Activated T-helper 1 cell treated with anti-CD3 and anti-CD28 coated beads, Interleukin-12 subunit alpha, Interleukin-12 subunit beta, Interleukin-2, Interleukin-4 antibody, amounts not matched to agents 30 ng/mL and 10 ng/mL and 1 ng/mL, durations not matched to agents 14 hours and 24 hours and 36 hours (primary cell): ENCODE measurements around the gene CUZD1. TPM values are rescaled to one million over a fixed set of nuclear protein-coding genes. Genes with fewer than 3 reads are reported as not detected.
"Not testable (repeated sequence)": the region's sequence is repeated elsewhere in the genome, so short reads cannot be mapped to it uniquely, and the experiment has no call there.

Source experiments
- DNase-seq: peaks from one replicate; pipeline ENCODE4 v3.0.0; 2021; ENCODE audit warnings: low spot score
- H3K27ac Mint-ChIP-seq: one replicate; pipeline ENCODE4 v1.8.0; 2021; ENCODE audit warnings: mild to moderate bottlenecking, mixed read lengths
- H3K27me3 Mint-ChIP-seq: one replicate; pipeline ENCODE4 v1.8.0; 2022; ENCODE audit warnings: mild to moderate bottlenecking, moderate library complexity, mixed read lengths; ENCODE audit not compliant: insufficient read depth
- H3K36me3 Mint-ChIP-seq: one replicate; pipeline ENCODE4 v1.8.0; 2021; ENCODE audit warnings: low read depth, mixed read lengths
- H3K4me1 Mint-ChIP-seq: one replicate; pipeline ENCODE4 v1.8.0; 2021; ENCODE audit warnings: low read depth, mixed read lengths
- H3K4me3 Mint-ChIP-seq: one replicate; pipeline ENCODE4 v1.8.0; 2021; ENCODE audit warnings: mild to moderate bottlenecking, moderate library complexity, mixed read lengths
- H3K9me3 Mint-ChIP-seq: one replicate; pipeline ENCODE4 v1.8.0; 2021; ENCODE audit warnings: mixed read lengths
- intact Hi-C: fragments of 100-400 bp; cut with micrococcal nuclease; formaldehyde crosslinking; loops from one replicate; pipeline ENCODE4 v1.15.1; 2024
- total RNA-seq: library from RNA; stranded (reverse); gene quantifications from 2 replicates; pipeline ENCODE4 v1.2.3, GENCODE V29; 2022

CUZD1 gene, protein sequence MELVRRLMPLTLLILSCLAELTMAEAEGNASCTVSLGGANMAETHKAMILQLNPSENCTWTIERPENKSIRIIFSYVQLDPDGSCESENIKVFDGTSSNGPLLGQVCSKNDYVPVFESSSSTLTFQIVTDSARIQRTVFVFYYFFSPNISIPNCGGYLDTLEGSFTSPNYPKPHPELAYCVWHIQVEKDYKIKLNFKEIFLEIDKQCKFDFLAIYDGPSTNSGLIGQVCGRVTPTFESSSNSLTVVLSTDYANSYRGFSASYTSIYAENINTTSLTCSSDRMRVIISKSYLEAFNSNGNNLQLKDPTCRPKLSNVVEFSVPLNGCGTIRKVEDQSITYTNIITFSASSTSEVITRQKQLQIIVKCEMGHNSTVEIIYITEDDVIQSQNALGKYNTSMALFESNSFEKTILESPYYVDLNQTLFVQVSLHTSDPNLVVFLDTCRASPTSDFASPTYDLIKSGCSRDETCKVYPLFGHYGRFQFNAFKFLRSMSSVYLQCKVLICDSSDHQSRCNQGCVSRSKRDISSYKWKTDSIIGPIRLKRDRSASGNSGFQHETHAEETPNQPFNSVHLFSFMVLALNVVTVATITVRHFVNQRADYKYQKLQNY
- 3.0 TPM in 2 replicates for total RNA-seq

GRCh38 chr10:122845783-122846332, at the start of gene CUZD1:
Gene CUZD1 (minus strand): TSS chr10:122845857. CDS start chr10:122845843, 14 bp downstream.
- peaks cover 34% of the 10 kb centered on the region for H3K36me3 Mint-ChIP-seq
- H3K27me3 Mint-ChIP-seq = no peaks in the 10 kb centered on the region
- H3K4me1 Mint-ChIP-seq = peaks cover 7% of the 10 kb centered on the region
- intact Hi-C loops = no loop called here
- no peak within 1 kb of the TSS for H3K4me3 Mint-ChIP-seq
- no peak for DNase-seq
- no peak within 1 kb of the TSS for H3K27ac Mint-ChIP-seq
- no peaks in the 10 kb centered on the region for H3K9me3 Mint-ChIP-seq

- Mint-ChIP-seq H3K4me3 (no peak overlapping the region), H3K4me1 (peaks cover 5% of the 10 kb centered on the region), H3K36me3 (peaks cover 5% of the 10 kb centered on the region), H3K9me3 (no peaks in the 10 kb centered on the region), H3K27ac (no peak overlapping the region), H3K27me3 (no peaks in the 10 kb centered on the region)
- DNase-seq = no peak
- intact Hi-C loops = no loop called here
These were observed 48.7 kb upstream of the CUZD1 start for GRCh38 chr10:122894261-122894944.

DNA sequence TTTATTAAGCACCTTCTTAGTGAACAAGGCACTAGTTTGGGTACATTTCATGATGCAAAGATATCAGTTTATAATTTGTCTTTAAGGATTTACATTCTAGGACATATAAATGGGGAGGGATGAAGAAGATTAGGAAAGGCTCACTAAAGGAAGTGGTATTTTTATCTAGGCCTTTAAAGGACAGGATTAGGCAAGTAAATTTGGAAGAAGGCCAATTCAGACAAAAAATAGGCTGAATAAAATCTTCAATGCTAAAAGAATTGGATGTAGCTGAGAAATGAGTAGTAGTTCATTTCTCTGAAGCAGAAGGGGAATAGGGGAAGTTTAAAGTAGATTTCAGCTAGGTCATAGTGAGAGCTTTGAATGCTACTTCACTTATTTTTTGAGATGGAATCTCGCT, 38.5 kb upstream of the CUZD1 start:
- H3K4me3 Mint-ChIP-seq = no peak overlapping the region
- no peaks in the 10 kb centered on the region for H3K9me3 Mint-ChIP-seq
- peaks cover 9% of the 10 kb centered on the region for H3K36me3 Mint-ChIP-seq
- H3K27me3 Mint-ChIP-seq = no peaks in the 10 kb centered on the region
- intact Hi-C loops = no loop called here
- peaks cover 11% of the 10 kb centered on the region for H3K4me1 Mint-ChIP-seq
- no peak overlapping the region for H3K27ac Mint-ChIP-seq
- DNase-seq = no peak

DNA sequence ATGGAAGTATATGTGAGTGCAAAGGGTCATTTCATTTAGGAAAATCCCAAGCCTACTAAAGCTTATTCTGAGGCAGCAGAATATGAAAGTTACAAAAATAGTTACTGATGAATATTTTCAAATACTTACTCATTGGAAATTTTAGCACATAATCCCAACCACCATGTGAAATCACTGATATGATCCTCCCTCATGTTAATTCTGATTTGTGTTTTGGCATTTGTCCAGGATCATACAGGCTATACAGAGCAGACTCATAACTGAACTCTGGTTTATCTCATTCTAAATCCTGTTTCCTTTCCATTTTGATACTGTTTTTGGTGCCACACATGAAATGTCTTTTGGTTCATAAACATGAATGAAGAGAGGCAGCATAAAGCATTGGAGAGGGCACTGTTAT, 37.1 kb upstream of the CUZD1 start:
- no peaks in the 10 kb centered on the region for H3K9me3 Mint-ChIP-seq
- intact Hi-C loops = no loop called here
- H3K36me3 Mint-ChIP-seq = peaks cover 6% of the 10 kb centered on the region
- no peak for DNase-seq
- H3K27ac Mint-ChIP-seq = no peak overlapping the region
- H3K27me3 Mint-ChIP-seq = no peaks in the 10 kb centered on the region
- H3K4me1 Mint-ChIP-seq = peaks cover 24% of the 10 kb centered on the region
- H3K4me3 Mint-ChIP-seq = no peak overlapping the region

- Mint-ChIP-seq H3K27ac (peak within 1 kb of the TSS; percentile 93), H3K4me1 (peaks cover 53% of the 10 kb centered on the region), H3K4me3 (peak within 1 kb of the TSS; percentile 97), H3K36me3 (peaks cover 17% of the 10 kb centered on the region), H3K27me3 (no peaks in the 10 kb centered on the region), H3K9me3 (peaks cover 5% of the 10 kb centered on the region)
- peak; percentile 94 for DNase-seq
- intact Hi-C loops = loop anchor here (1.0 to 2.0 kb wide), 7 partner anchors 33 to 905 kb away; partner anchors contain the start of genes BUB3, C10orf88, IKZF5 and NSMCE4A
These were observed 33.9 kb upstream of the CUZD1 start, which contains the start of gene FAM24B for GRCh38 chr10:122879339-122880273. Gene FAM24B (minus strand): TSS chr10:122879581. CDS start chr10:122850515, 29,066 bp downstream.

DNA sequence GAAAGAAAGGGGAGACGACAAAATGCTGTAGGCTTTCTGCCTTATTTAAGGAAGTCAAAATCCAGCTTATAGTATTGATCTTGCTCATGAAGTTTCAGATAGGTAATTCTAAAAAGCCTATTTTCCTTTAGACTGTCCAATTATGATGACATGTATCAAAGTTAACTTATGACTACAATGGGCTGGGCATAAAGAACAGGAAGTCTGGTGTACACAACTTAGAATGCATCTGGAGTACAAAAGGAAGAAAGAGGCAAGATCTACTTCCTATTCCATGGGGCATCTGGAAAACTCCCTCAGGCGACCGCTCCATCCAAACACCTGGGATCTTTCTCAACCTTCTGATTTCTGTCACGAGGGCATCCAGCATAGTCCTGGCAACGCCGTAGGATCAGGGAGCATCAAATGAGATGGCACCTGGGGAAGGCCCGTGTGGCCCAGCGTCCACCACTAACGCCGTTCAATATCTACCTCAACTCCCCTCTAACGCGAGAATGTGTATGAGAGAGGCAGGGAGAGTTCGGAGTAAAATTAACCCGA, 33.2 kb upstream of the CUZD1 start:
- intact Hi-C loops = loop anchor here (1.0 to 2.0 kb wide), 7 partner anchors 33 to 904 kb away; partner anchors contain the start of genes BUB3, C10orf88, IKZF5 and NSMCE4A
- peak overlapping the region; percentile 97 for H3K4me3 Mint-ChIP-seq
- H3K27me3 Mint-ChIP-seq = no peaks in the 10 kb centered on the region
- H3K27ac Mint-ChIP-seq = peak overlapping the region; percentile 93
- no peak for DNase-seq
- H3K36me3 Mint-ChIP-seq = peaks cover 23% of the 10 kb centered on the region
- peaks cover 12% of the 10 kb centered on the region for H3K9me3 Mint-ChIP-seq
- peaks cover 60% of the 10 kb centered on the region for H3K4me1 Mint-ChIP-seq

GRCh38 chr10:122877264-122877663, 31.6 kb upstream of the CUZD1 start:
- intact Hi-C loops = no loop called here

DNA sequence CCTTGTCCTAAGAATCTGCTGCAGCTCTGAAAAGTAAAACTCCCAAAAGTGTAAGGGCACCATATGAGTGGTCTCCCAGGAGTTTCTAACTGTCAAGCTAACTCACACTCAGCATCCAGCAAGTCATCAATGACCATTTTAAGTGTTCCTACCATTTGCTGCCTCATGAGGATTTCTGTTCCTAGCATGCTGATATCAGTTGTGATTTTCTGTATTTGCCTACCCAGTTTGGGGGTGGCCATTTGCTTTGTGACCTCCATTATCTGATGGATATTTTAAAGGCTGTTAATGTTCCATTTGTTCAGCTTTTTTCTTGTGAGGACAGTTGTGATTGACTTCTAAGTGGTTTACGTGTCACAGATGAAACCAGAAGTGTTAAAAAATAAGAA, 30.8 kb upstream of the CUZD1 start:
- no peak overlapping the region for H3K4me3 Mint-ChIP-seq
- peaks cover 32% of the 10 kb centered on the region for H3K36me3 Mint-ChIP-seq
- peaks cover 64% of the 10 kb centered on the region for H3K4me1 Mint-ChIP-seq
- DNase-seq = no peak
- intact Hi-C loops = no loop called here
- no peaks in the 10 kb centered on the region for H3K27me3 Mint-ChIP-seq
- no peak overlapping the region for H3K27ac Mint-ChIP-seq
- H3K9me3 Mint-ChIP-seq = peaks cover 21% of the 10 kb centered on the region

More at GRCh38 chr10:122877264-122877663, 31.6 kb upstream of the CUZD1 start:
- Mint-ChIP-seq H3K4me1 (peaks cover 64% of the 10 kb centered on the region), H3K4me3 (peak overlapping the region; percentile 97), H3K9me3 (peaks cover 21% of the 10 kb centered on the region), H3K27ac (no peak overlapping the region), H3K27me3 (no peaks in the 10 kb centered on the region), H3K36me3 (peaks cover 27% of the 10 kb centered on the region)
- DNase-seq = no peak

DNA sequence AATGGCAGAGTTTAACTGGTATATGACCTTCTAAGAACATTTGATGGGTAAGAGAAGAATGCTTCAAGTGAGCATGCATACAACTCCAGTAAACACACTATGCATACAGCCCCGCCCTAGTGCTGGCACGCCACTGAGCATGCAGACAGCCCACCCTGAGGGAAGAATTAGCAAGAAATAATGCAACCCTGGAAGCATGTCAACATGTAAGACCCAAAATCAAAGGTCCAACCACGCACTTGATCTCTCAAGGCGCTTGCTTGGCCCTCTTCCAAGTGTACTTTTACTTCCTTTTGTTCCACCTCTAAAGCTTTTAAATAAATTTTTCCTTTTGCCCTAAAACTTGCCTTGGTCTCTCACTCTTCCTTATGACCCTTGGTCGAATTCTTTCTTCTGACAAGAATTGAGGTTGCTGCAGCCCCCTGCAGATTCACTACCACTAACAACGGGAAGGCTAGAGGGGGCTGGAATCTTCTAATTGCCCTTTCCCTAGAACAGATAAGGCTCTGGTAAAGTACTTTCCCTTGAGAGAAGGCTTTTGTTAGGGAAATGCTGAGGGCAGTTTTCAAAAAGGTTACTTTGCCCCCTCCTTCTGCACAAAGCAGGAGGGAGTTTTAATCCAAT, 30.3 kb upstream of the CUZD1 start:
- peaks cover 62% of the 10 kb centered on the region for H3K4me1 Mint-ChIP-seq
- no peak overlapping the region for H3K27ac Mint-ChIP-seq
- intact Hi-C loops = no loop called here
- peaks cover 32% of the 10 kb centered on the region for H3K36me3 Mint-ChIP-seq
- H3K4me3 Mint-ChIP-seq = no peak overlapping the region
- H3K9me3 Mint-ChIP-seq = peaks cover 21% of the 10 kb centered on the region
- H3K27me3 Mint-ChIP-seq = no peaks in the 10 kb centered on the region
- no peak for DNase-seq

- intact Hi-C loops, H3K4me3 Mint-ChIP-seq, H3K27ac Mint-ChIP-seq, DNase-seq, H3K27me3 Mint-ChIP-seq: not testable (repeated sequence)
- Mint-ChIP-seq H3K4me1 (peaks cover 36% of the 10 kb centered on the region), H3K9me3 (peaks cover 26% of the 10 kb centered on the region), H3K36me3 (peaks cover 47% of the 10 kb centered on the region)
These were observed 26.3 kb upstream of the CUZD1 start for GRCh38 chr10:122871947-122872346.

DNA sequence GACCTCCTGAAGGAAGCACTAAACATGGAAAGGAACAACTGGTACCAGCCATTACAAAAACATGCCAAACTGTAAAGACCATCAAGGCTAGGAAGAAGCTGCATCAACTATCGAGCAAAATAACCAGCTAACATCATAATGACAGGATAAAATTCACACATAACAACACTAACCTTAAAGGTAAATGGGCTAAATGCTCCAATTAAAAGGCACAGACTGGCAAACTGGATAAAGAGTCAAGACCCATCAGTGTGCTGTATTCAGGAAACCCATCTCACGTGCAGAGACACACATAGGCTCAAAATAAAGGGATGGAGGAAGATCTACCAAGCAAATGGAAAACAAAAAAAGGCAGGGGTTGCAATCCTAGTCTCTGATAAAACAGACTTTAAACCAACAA, 23.1 kb upstream of the CUZD1 start:
- H3K4me1 Mint-ChIP-seq, DNase-seq, H3K27ac Mint-ChIP-seq, H3K27me3 Mint-ChIP-seq, H3K4me3 Mint-ChIP-seq, intact Hi-C loops: not testable (repeated sequence)
- Mint-ChIP-seq H3K9me3 (peaks cover 12% of the 10 kb centered on the region), H3K36me3 (peaks cover 33% of the 10 kb centered on the region)
